Suppressor macrophage (primary cell): ENCODE data around the gene NBEA.

Source experiments
- DNase-seq, 4 experiments: peaks; one replicate each; pipeline ENCODE4 v3.0.0-alpha.2; 2020 to 2022

Gene NBEA

DNA sequence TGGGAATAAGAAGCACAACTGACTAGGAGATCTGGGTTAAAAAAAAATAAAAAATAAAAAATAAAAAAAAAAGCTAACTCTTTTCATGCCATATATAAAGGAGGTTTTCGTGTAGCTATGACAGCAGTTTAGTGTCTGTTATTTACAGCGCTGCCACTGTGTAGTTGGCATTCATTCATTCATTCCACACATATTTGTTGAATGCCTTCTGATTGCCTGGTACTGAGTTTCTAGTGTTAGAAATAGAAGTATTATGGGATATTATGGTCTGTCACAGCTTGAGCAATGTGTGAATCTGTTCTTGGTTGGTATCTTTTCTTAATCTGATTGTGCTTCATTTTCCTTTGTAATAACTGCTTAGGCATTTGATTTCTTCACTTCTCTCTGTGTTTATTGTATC is 237.4 kb downstream of the NBEA start:
- DNase-seq, result no peak

- no peak for DNase-seq
These were observed 238.0 kb downstream of the NBEA start for GRCh38 chr13:35179920-35180663.

DNA sequence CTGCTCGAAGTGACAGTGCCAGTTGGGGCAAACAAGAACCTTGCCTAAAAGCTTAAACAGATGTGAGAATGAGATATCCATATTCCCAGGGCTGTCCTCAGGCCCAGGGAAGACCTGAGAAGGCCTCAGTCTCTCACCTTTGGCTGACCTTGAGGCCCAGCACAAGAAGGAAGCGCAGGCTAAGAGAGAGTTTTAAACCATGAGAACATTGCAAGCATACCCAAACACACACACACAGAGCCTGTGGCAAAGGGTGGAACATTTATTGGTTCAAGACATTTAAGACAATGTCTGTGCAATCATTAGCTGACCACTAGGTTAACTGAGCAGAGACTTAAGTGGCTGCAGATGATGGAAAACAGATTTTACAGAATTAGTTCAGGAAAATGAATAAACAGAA is 248.2 kb downstream of the NBEA start:
- no peak for DNase-seq

- no peak for DNase-seq
These were observed 249.8 kb downstream of the NBEA start for GRCh38 chr13:35191883-35192282.

DNA sequence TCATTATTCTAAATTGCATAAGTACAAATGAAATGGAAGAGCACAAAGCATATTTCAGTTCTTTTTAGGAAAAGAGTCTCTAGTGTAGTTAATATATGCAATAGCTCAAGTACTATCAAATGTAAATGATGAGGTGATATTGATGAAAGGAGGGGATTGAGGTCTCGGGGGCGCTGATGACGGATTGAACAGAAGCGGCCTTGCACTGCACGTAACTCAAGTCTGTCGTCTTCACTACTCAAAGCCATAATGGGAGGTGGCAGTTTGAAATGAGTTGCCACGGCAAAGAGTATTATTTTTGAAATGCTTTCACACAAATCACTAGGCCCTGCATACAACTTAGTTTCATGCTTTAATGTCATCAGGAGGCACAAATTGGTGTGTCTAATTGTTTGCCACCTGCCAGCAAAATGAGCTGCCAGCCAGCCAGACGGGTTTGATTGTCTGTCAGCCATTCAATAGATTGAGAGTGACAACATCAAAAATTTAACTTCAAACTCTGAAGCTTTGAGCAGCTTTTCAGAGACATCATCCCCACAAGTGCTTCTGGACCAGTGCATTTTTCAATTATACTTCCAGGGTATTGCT is 256.6 kb downstream of the NBEA start:
- no peak for DNase-seq

- no peak for DNase-seq
These were observed 266.5 kb downstream of the NBEA start for GRCh38 chr13:35208587-35208986.

GRCh38 chr13:35210261-35210660 is 268.2 kb downstream of the NBEA start:
- peak in 1 of 4 experiments; percentile 1 for DNase-seq

DNA sequence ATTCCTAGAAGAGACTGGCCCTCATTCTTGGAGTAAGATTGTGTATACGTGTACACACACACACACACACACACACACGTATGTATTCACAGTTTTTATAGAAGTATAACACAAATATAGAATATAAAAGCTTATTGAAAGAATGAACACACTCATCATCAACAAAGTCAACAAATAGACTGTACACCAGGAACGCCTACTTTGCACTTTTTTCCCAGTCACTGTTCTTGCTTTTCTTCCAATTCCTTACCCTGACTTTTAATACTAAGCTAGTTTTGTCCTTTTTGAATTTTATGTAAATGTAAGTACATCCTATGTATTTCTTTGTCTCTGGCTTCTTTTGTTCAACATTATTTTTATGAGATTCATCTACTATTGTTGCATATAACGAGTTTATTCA is 269.9 kb downstream of the NBEA start:
- no peak for DNase-seq

DNA sequence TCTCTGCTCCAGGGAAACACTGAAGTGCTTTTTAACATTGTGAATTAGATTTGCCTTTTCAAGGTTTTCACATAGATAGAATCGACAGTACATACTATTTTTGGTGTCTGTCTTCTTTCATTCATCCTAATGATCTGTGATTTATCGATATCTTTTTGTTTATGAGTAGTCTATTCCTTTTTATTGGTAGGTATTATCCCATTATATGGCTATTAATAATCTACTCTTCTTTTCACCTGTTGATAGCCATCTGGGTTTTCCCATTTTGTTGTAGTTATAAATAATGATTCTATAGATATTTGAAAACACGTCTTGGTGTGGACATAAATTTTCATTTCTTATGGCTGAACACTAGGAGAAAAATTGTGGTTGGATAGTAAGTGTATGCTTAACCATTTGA is 271.8 kb downstream of the NBEA start:
- no peak for DNase-seq

- no peak for DNase-seq
These were observed 274.1 kb downstream of the NBEA start for GRCh38 chr13:35216131-35216530.

DNA sequence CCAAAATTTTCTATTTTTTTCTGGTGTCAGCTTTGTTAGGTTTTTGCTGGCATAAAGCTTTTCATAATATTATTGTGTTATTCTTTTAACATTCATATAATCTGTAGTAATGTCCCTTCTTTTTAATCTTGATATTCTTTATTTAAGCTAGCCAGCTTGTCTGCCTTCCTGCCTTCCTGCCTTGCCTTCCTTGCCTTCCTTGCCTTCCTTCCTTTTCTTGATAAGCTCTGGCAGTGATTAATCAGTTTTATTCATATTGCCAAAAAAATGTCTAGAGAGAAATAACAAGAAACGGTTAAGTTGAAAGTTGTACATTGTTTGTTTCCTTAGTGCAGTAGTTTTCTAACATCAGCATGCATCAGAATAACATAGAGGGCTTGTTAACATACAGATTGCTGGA is 277.0 kb downstream of the NBEA start:
- DNase-seq, result no peak

GRCh38 chr13:35225159-35225558 is 283.1 kb downstream of the NBEA start:
- no peak for DNase-seq

- DNase-seq, result no peak
These were observed 283.5 kb downstream of the NBEA start for GRCh38 chr13:35225582-35225981.

DNA sequence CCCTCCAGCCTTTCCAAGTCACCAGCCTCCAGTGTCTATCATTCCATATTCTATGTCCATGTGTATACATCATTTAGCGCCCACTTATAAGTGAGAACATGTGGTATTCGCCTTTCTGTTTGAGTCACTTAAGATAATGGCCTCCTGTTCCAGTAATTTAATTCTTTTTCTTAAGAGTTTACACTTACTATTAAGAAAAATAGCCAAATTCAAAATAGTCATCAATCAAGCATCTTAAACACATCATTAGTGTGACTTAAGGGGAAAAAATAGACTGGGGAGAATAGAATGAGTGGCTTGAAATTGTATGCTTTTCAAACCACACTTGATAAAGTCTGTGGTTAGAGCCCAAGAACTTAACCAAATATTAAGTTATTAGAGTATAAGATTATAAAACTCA is 286.5 kb downstream of the NBEA start:
- DNase-seq, result no peak

GRCh38 chr13:35231426-35231825 is 289.4 kb downstream of the NBEA start:
- DNase-seq, result no peak

- DNase-seq, result no peak
These were observed 296.2 kb downstream of the NBEA start for GRCh38 chr13:35238274-35238673.

DNA sequence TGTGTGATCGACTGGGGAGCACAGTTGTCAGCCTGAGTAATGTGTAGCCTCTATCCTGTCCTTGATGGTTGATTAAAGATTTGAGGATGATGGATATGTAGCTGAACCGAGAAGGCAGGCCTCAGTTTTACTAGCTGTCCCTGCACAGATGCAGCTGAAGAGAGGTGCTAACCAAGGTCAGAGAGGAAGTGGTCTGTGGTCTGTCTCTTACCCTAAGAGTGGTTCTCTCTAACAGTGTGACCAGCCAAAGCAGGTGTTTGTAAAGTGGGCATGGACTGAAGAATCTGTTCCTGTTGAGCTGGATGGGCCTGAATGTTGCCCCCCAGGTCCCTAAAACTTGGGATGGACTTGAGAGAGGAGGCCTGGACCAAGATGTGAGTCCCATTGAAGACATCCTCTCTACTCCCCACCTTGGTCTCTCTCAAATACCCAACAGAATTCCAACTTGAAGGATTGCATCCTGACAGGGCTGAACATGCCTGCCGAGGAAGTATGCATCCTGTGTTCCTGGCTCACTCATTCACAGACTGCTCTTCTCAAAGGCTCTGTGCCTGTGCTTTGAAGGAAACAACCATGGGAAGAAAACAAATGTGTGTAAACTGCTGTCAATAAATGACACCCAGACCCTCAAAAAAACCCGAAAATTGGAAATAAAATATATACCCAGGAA is 310.6 kb downstream of the NBEA start:
- DNase-seq, result no peak

- DNase-seq, result no peak
These were observed 313.2 kb downstream of the NBEA start for GRCh38 chr13:35255241-35255640.

DNA sequence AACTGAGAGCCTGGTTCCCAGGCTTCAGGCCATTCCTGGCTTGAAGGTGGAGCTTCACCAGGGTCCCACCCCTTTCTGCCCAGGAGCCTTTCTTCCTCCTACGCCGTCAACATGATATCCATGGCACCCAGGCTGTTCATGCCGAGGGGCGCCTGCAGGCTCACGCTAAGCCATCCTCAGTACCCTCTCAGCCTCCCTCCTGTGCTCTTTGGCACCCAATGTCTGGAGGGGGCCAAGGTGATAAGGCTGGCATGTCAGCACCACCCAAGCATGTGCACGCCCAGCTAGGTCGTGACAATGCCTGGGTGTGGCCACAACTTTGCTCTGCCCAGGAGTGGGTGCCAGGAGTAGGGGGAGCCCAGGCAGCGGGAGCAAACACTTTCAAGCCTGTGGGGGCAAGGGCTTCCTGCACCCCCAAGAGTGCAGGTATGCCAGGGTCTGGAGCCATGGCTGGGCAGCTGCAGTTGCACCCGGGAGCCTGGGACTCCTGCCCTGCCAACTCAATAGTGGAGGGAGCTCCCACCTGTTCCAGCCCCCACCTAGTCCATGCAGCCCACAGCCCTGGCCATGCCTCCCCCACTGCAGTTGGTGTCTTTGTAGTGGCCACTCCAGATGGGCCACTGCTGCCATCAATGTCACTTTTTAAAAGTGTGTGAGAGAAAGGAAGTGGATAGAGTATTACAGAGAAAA is 314.5 kb downstream of the NBEA start:
- DNase-seq, result no peak

DNA sequence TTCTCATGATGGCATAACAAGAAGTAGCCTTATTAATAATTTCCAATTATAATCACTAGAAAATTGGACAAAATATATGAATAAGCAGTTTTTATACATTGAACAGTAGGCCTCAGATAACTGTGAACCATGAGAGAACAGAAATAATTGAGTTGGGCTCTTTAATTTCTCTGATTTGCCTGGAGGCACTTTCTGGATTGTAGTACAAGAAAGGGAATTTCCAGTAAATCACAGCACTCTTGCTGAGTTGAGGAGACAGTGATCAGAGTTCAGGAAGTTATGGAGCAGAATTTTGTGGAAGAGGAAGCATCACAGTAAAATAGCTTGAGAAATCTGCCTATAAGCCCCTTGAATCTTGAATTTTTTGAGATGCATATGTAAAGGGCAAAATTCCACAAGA is 318.2 kb downstream of the NBEA start:
- no peak for DNase-seq

DNA sequence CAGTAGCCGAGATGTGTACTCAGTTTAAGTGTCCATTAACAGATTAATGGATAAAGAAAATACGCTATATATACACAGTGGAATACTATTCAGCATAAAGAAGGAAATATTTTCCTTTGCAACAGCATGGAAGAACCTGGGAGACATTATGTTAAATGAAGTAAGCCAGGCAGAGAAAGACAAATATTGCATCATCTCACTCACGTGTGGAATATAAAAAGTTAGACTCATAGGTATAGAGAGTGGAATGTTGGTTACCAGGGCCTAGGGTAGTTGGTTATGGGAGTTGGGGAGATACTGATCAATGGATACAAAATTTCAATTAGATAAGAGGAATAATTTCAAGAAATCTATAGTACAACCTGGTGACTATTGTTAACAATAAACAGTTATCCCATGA is 324.3 kb downstream of the NBEA start:
- DNase-seq, result no peak

GRCh38 chr13:35278917-35279316 is 336.8 kb downstream of the NBEA start:
- DNase-seq, result no peak

DNA sequence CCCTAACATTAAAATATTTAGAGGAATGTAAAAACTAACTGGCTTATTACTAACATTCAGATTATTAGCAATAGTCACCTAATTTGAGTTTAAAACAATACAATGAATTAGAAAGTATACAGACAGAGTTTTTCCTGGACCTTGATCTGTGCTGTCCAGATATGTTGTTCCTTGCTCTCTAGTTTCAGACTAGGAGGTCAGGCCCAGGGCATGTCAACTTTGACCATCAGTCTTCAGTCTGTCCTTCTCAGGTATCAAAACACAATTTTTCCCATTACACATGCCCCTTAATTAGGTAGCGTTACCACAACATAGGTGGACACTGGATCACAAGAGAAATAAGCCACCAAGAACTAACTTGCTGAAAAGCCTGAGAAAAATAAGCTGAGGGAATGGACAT is 337.4 kb downstream of the NBEA start:
- no peak for DNase-seq

DNA sequence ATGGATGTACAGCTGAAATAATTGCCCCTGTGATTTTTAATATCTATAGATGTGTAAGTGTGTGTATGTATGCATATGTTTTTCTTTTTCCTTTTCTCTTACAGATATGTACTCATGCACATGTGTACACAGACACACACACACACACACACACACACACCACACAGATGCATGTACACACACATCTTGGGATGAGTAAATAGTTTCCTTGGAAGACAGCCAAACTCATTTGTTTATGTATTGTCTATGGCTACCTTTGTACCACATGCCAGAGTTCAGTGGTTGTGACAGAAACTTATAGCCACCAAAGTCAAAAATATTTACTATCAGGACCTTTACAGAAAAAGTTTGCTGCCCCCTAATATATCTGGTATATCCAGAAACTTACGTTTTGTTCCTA is 341.8 kb downstream of the NBEA start:
- DNase-seq, result no peak
